ENCODE measurements around the gene CORO2A. TPM values are rescaled to one million over a fixed set of nuclear protein-coding genes. Genes with fewer than 3 reads are reported as not detected.
"Not testable (repeated sequence)": the region's sequence is repeated elsewhere in the genome, so short reads cannot be mapped to it uniquely, and the experiment has no call there.

The CORO2A gene
- total RNA-seq, 2 donors from 2014 or later: 56.5 to 70.4 TPM

- ATAC-seq: peak; percentile 40
- intact Hi-C loops (cut with DNase I, micrococcal nuclease): no loop called here
- DNase-seq: peak; percentile 36 to 46
Measured at GRCh38 chr9:98101868-98102273, 90.6 kb downstream of the CORO2A start.

- DNase-seq (no peak), ATAC-seq (no peak)
- intact Hi-C loops (cut with DNase I, micrococcal nuclease): no loop called here
Measured at GRCh38 chr9:98101416-98101815, 91.0 kb downstream of the CORO2A start.

- ATAC-seq: peak; percentile 70
- intact Hi-C loops (cut with DNase I, micrococcal nuclease): no loop called here
- DNase-seq: no peak
Measured at GRCh38 chr9:98100456-98100855, 92.0 kb downstream of the CORO2A start.

GRCh38 chr9:98099898-98100297 lies 92.5 kb downstream of the CORO2A start:
- ATAC-seq (peak; percentile 62), DNase-seq (peak in 1 of 2 donors; percentile 19)
- intact Hi-C loops (cut with DNase I, micrococcal nuclease): no loop called here

DNA sequence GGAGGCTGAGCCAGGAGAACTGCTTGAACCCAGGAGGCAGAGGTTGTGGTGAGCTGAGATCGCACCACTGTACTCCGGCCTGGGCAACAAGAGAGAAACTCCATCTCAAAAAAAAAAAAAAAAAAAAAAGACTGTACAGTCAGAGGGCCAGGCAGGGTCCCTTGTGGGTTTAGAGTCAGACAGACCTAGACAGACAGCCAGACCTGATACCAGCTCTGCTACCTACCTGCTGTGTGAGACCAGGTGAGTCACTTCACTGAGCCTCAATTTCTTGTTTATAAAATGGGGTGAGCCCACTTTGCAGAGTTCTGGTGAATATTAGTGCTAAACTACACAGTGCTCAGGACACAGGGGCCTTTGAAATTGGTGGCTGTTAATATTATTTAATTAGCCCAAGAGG lies 93.1 kb downstream of the CORO2A start:
- intact Hi-C loops (cut with DNase I, micrococcal nuclease): no loop called here
- DNase-seq (peak in 1 of 2 donors; percentile 15), ATAC-seq (no peak)

- intact Hi-C loops (cut with DNase I, micrococcal nuclease): no loop called here
- ATAC-seq: no peak
- peak in 1 of 2 donors; percentile 22 for DNase-seq
Measured at GRCh38 chr9:98097836-98098235, 94.6 kb downstream of the CORO2A start.

GRCh38 chr9:98096091-98096490 lies 96.3 kb downstream of the CORO2A start:
- DNase-seq (no peak), ATAC-seq (no peak)
- intact Hi-C loops (cut with DNase I, micrococcal nuclease): no loop called here

DNA sequence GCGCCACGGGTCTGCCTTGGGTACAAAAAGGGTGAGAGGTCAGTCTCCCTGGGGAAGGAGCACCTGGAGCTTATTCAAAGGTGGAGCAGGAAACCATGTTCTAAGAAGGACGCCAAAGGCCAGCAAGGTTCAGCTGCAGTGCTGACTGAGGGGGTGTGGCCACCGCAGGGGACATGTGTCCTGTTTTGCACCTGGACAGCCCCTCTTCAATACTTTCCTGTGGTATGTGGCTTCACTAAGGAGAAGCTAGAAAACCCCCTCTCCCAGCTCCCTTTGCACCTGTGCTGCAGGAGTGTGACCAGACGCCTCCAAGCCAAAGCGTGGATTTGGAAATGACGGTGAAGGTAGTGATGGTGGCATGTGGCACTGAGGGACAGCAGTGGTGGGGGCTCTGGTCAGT lies 97.0 kb downstream of the CORO2A start:
- no peak for DNase-seq
- ATAC-seq: no peak
- intact Hi-C loops (cut with DNase I, micrococcal nuclease): no loop called here

- intact Hi-C loops (cut with DNase I, micrococcal nuclease): no loop called here
- no peak for ATAC-seq
Measured at GRCh38 chr9:98094851-98095250, 97.6 kb downstream of the CORO2A start.

GRCh38 chr9:98094316-98094715 lies 98.1 kb downstream of the CORO2A start:
- DNase-seq (peak in 1 of 2 donors; percentile 19), ATAC-seq (peak; percentile 3)
- intact Hi-C loops (cut with DNase I, micrococcal nuclease): no loop called here

More at GRCh38 chr9:98094851-98095250, 97.6 kb downstream of the CORO2A start:
- no peak for DNase-seq

DNA sequence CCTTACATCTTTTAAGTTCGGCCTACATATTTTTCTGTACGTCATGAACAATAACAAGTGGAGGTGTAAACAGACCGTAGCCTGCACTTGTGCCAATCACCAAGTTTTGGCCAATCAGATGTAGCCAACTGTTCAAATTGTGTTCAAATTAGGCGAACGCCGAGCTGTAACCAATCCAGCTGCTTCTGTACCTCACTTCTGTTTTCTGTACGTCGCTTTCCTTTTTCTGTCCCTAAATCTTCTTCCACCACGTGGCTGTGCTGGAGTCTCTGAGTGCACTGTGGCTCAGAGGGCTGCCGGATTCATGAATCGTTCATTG lies 99.9 kb downstream of the CORO2A start:
- DNase-seq: peak in 1 of 2 donors; percentile 7

GRCh38 chr9:98091735-98092612 lies 100.5 kb downstream of the CORO2A start:
- peak in 1 of 2 donors; percentile 19 for DNase-seq
- ATAC-seq: no peak
- intact Hi-C loops (cut with DNase I, micrococcal nuclease): no loop called here

More for the DNA sequence above, 99.9 kb downstream of the CORO2A start:
- intact Hi-C loops (cut with DNase I, micrococcal nuclease): no loop called here
- no peak for ATAC-seq

GRCh38 chr9:98090674-98091073 lies 101.8 kb downstream of the CORO2A start:
- ATAC-seq; DNase-seq; intact Hi-C loops (cut with DNase I, micrococcal nuclease): not testable (repeated sequence)

GRCh38 chr9:98087420-98088354 lies 104.8 kb downstream of the CORO2A start:
- ATAC-seq: no peak
- peak in 1 of 2 donors; percentile 24 for DNase-seq
- intact Hi-C loops (cut with DNase I, micrococcal nuclease): no loop called here

DNA sequence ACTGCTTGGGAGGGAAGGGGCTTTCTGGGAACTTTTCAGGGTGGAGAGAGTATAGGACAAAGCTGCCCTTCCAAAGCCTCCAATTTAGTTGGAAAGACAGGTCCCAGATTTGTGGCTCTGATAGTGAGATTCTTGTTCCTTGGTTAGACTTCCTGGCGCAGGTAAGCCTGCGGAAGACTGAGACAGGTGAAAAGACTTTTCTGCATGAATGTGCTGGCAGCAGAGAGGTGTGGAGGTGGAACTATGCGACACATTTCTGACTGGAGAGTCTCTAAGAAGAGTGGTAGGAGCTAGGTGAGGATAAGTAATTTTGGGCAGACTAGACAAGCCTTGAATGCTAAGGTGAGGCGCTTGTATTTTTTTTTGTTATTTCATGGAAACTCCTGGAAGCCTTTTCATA lies 106.0 kb downstream of the CORO2A start:
- intact Hi-C loops (cut with DNase I, micrococcal nuclease): no loop called here
- DNase-seq (no peak), ATAC-seq (no peak)

DNA sequence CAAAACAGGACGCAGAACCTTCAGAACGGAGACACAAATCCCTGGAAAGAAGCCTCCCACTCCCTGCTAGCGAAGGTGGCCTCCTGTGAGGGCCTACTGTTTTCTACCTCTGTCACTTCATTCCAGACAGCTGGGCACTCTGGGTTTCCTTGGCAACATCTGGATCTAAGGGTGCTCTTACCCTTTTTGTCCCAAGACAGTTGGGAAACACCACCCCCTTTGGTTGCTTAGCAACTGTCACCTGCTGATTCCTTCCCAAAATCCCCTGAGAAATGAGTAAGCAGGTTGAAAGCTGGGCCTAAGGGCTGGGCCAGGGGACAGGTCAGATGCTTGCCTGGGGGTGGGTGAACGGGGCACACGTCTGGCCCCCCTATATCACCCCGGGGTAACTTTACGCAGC lies 106.5 kb downstream of the CORO2A start:
- DNase-seq (peak in 1 of 2 donors; percentile 18), ATAC-seq (no peak)

GRCh38 chr9:98085058-98085457 lies 107.4 kb downstream of the CORO2A start:
- intact Hi-C loops (cut with DNase I, micrococcal nuclease): no loop called here

More for the DNA sequence above, 106.5 kb downstream of the CORO2A start:
- intact Hi-C loops (cut with DNase I, micrococcal nuclease): no loop called here

DNA sequence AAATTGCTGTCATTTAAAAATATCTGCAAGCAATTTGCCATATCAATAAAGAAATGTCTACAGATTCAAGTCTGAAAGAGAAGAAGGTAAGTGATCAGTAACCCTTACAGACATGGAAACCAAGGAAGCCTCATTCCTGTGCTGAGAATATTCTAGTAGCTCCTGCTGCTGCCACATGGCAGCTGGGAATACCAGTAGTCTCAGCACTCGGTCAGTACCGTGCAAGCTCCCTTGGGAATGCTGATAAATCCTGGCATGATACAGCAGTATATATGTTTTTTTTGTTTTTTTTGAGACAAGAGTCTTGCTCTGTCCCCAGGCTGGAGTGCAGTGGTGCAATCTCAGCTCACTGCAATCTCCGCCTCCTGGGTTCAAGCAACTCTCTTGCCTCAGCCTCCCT lies 108.0 kb downstream of the CORO2A start:
- DNase-seq: peak in 1 of 2 donors; percentile 18
- intact Hi-C loops (cut with DNase I, micrococcal nuclease): no loop called here
- ATAC-seq: no peak

More at GRCh38 chr9:98085058-98085457, 107.4 kb downstream of the CORO2A start:
- DNase-seq (peak in 1 of 2 donors; percentile 18), ATAC-seq (no peak)

DNA sequence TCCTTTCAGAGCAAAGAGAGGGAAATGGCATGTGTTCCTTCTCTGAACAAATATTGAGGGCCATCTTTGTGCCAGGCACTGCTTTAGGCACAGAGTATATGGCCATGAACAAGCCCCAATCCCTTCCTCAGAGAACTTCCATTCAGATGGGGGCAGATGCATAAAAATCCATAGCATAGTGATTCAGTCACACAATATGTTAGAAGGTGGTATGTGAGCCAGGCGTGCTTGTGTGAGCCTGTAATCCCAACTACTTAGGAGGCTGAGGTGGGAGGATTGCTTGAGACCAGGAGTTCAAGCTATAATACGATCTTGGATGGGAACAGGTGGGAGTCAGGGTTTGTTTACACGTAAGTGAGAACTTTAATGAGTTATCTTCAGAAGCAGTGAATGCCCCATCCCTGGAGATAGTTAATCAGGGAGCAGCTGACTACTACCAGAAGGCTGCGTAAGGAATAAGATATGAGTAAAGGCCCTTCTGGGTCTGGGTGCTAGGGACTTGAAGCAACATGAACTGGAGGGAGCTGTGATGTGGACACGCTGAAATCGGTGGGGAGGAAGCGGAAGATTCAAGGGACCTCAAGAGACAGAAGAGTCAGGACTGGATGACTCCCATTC lies 108.8 kb downstream of the CORO2A start:
- no peak for ATAC-seq
- no peak for DNase-seq
- intact Hi-C loops (cut with DNase I, micrococcal nuclease): no loop called here

All from left colon (tissue), 2 donors.